ENCODE measurements around the gene HDGF.

HDGF gene

GRCh38 chr1:156794506-156795373, 43.3 kb upstream of the HDGF start:
- Histone ChIP-seq H3K4me1 (no peaks in the 10 kb centered on the region), H3K27ac (no peak overlapping the region), H3K4me3 (no peak overlapping the region), H3K9me3 (no peaks in the 10 kb centered on the region), H3K27me3 (no peaks in the 10 kb centered on the region), H3K36me3 (peaks cover 85 to 93% (median 91%) of the 10 kb centered on the region in 3 donors)
- DNase-seq = no peak
- no peak for TF ChIP-seq CTCF (IDR thresholded peaks at IDR 0.05)
- intact Hi-C loops (cut with DNase I; ENCODE audit: low total_unique reads) = no loop called here

DNA sequence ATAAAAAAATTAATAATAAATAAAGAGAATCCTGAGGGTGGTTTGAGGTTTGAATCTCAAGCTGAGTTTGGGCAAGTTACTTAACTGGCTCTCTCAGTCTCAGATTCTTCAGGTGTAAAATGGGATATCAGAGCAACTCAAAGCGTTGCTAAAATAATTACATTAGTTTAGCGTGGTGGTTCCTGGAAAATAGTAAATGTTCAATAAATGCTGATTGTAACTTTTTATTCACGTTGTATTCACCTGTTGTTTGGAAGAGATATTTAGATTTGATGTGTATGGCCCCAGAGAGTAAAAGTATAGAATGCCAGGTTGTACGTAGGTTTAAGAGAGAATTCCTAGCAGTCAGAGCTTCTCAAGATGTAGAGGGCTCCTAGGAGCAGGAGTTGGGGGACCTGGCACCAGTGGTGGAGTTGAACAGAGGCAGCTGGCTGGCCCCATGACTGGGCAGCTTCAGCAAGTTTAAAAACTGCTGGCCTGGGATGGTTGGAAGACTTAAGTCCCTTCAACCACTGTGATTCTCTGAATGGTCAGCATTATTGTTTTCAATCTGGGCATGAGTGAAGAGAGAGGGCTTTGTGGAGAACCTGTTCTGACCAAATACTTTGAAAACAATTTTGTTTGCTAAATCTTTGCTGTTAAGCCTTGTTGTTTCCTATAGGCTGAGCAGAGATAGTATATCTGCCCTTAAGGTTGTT, 38.3 kb upstream of the HDGF start:
- no peaks in the 10 kb centered on the region for H3K4me1 ChIP-seq
- intact Hi-C loops (cut with DNase I; ENCODE audit: low total_unique reads) = no loop called here
- no peaks in the 10 kb centered on the region for H3K9me3 ChIP-seq
- H3K27ac ChIP-seq = no peak overlapping the region
- no peaks in the 10 kb centered on the region for H3K27me3 ChIP-seq
- no peak overlapping the region for H3K4me3 ChIP-seq
- no peak for DNase-seq
- H3K36me3 ChIP-seq = peaks cover 58 to 83% (median 82%) of the 10 kb centered on the region in 3 donors
- no peak for TF ChIP-seq CTCF (IDR thresholded peaks at IDR 0.05)

- Histone ChIP-seq H3K36me3 (peaks cover 58 to 83% (median 81%) of the 10 kb centered on the region in 3 donors), H3K9me3 (no peaks in the 10 kb centered on the region), H3K4me3 (no peak overlapping the region), H3K27ac (no peak overlapping the region), H3K27me3 (no peaks in the 10 kb centered on the region), H3K4me1 (no peaks in the 10 kb centered on the region)
- DNase-seq = no peak
- TF ChIP-seq CTCF (IDR thresholded peaks at IDR 0.05) = no peak
- intact Hi-C loops (cut with DNase I; ENCODE audit: low total_unique reads) = no loop called here
These were observed 36.7 kb upstream of the HDGF start for GRCh38 chr1:156788136-156788535.

GRCh38 chr1:156786640-156787039, 35.2 kb upstream of the HDGF start:
- intact Hi-C loops (cut with DNase I; ENCODE audit: low total_unique reads) = no loop called here
- no peak for TF ChIP-seq CTCF (IDR thresholded peaks at IDR 0.05)
- Histone ChIP-seq H3K27ac (no peak overlapping the region), H3K4me1 (peaks cover 0 to 4% (median under 1%) of the 10 kb centered on the region in 4 donors), H3K27me3 (no peaks in the 10 kb centered on the region), H3K4me3 (no peak overlapping the region), H3K36me3 (peaks cover 49 to 80% (median 76%) of the 10 kb centered on the region in 3 donors), H3K9me3 (no peaks in the 10 kb centered on the region)
- no peak for DNase-seq

GRCh38 chr1:156785458-156785857, 34.0 kb upstream of the HDGF start:
- Histone ChIP-seq H3K27me3 (no peaks in the 10 kb centered on the region), H3K4me3 (no peak overlapping the region), H3K4me1 (peaks cover 0 to 7% (median 2%) of the 10 kb centered on the region in 4 donors), H3K9me3 (no peaks in the 10 kb centered on the region), H3K36me3 (peaks cover 39 to 74% (median 65%) of the 10 kb centered on the region in 3 donors), H3K27ac (no peak overlapping the region)
- intact Hi-C loops (cut with DNase I; ENCODE audit: low total_unique reads) = no loop called here
- TF ChIP-seq CTCF (IDR thresholded peaks at IDR 0.05) = no peak
- DNase-seq = no peak
